Limb (tissue), 2 donors: ENCODE results near the gene TRIM47.
A peak's percentile ranks its signal among the peaks of the same experiment; 100 is the strongest.
"Not testable (repeated sequence)": the region's sequence is repeated elsewhere in the genome, so short reads cannot be mapped to it uniquely, and the experiment has no call there.

Source experiments
- DNase-seq, 2 donors: peaks; one replicate each; pipeline ENCODE4 v3.0.0-alpha.2; 2016; ENCODE audit errors: extremely low spot score in 2 of 2

Gene TRIM47

GRCh38 chr17:75869282-75870141 is 8.9 kb downstream of the TRIM47 start:
- DNase-seq, result peak in 1 of 2 donors; percentile 60

GRCh38 chr17:75868730-75869281 is 9.6 kb downstream of the TRIM47 start:
- DNase-seq, result not testable (repeated sequence)

GRCh38 chr17:75865404-75866188 is 12.8 kb downstream of the TRIM47 start:
- not testable (repeated sequence) for DNase-seq

DNA sequence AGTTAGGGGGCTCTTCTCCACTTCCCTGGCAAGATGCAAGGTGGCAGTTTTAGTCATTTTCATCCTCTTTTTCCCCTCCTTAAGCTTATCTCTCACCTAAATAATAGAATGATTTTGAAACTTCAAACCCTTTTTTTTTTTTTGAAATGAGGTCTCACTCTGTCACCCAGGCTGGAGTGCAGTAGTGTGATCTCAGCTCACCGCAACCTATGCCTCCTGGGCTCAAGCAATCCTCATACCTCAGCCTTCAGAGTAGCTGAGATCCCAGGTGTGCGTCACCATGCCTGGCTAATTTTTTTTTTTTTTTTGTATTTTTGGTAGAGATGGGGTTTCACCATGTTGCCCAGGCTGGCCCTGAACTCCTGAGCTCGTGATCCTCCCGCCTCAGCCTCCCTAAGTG is 13.5 kb downstream of the TRIM47 start:
- not testable (repeated sequence) for DNase-seq

DNA sequence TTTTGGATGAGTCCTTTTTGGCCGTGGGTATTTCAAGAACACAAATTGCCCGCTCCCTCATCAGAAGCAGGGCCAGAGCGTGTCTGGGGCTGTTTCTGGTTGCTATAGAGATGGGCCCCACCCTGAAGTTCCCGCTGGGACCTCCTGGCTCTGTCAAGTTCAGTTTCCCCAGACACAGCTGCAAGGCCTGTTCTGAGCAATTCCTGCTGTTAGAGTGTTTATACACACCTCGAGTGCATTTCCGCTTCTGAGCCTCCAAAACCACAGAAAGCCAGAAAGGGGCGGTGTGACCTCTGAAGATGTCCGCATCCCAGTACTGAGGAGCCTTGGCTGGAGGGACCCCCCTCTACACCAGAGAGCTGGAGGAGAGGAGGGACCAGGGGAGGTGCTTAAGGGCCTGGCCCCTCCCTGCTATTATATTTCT is 13.9 kb downstream of the TRIM47 start:
- DNase-seq, result peak; percentile 67 to 81

GRCh38 chr17:75861927-75862317 is 16.5 kb downstream of the TRIM47 start:
- DNase-seq, result no peak

DNA sequence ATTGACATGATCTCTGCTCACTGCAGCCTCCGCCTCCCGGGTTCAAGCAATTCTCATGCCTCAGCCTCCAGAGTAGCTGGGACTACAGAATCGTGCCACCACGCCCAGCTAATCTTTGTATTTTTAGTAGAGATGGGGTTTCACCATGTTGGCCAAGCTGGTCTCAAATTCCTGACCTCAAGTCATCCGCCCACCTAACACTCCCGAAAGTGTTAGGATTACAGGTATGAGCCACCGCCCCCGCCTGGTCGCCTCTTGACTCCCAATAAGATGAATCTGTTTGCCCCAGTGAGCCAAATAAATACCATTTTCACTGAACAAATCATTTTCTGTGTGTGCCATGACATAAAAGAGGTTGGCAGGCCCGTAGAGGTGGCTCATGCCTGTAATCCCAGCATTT is 19.0 kb downstream of the TRIM47 start:
- not testable (repeated sequence) for DNase-seq

DNA sequence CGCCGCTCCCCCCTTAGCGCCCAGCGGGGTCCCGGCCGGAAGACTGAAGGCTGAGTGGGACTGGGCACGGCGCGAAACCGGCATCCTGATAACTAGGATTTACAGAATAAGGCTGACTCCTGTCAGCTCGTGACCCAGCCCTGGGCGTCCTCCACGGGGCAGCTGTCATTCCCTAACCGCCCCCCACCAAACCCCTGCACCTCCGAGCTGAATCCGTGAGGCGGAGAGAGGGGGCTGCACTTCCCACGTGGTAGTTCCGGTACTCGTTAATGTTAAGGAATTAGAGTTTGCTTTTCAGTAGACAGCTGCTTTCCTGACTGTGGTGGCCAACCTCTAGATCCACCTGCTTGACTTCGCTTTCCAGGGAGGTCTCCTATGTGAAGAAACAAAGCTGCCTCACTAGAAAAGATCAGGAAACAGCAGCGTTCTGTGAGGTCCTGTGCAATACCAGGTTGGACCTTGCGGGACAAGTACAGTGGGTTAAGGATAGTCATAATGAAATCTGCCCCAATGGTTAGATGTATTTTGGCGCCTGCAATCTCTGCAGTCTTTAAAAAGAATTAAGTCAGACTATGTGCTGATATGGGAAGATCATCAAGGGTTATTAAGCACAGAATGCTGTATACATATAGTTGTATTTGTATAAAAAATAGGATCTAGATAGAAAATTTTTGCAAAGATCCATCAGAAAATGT is 22.2 kb downstream of the TRIM47 start:
- DNase-seq, result no peak

DNA sequence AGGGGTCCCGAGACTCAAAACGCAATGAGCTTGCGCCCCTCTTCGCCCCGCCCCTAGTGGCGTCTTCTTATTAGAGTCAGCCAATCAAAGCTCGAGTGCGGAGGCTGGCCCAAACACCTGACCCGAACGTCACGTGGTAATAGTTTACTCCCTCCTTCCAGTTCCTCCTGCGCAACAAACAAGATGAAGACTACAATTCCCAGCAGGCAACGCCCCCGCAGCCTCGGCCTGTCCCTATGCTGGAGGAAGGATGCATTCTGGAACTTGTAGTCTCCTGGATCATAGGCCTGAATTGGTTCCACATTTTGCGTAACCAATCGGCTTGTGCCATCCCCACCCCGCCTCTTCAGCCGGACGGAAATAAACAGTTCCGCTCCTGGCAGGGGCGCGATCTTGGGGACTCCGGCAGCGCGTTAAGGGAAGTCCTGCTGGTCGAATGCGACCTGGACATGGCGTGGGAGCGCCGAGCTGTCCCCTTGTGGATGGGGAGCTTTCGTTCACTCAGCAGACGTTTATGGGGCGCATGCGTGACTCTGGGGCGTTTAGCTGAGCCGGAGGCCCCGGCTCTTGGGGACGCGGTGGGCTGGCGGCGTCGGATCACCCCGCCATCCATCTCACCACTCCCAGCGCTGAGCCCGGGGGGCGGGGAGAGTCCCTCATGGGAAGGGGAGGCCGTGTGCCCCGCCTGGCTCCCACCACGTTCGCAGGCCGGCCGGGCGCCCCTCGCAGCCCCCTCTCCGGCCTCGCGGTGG is 22.9 kb downstream of the TRIM47 start, which contains the start of gene WBP2:
TSS of gene WBP2 (minus strand) at position 26 of the 752 bp plus-strand sequence. CDS start 38 bp downstream, outside the sequence.
- DNase-seq, result peak; percentile 96 to 100

- DNase-seq, result no peak
Measured at GRCh38 chr17:75854881-75855309, 23.5 kb downstream of the TRIM47 start.

- DNase-seq, result peak in 1 of 2 donors; percentile 33
Measured at GRCh38 chr17:75854101-75854748, 24.2 kb downstream of the TRIM47 start.

DNA sequence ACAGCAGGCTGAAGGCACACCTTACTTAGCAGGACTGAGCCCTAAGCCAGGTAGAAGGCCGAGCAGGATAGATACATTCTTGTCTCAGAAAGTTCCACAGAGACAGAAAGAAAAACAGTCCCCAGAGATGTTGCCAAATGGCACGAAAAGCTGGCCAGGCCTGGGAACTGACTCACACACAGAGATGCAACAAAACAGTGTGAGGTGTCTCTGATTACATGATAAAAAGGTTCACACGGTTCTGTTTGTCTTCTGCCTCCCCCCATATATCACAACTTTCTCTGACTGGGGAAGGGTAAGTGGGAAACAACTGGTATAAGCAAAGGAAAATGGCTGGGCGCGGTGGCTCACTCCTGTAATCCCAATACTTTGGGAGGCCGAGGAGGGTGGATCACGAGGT is 24.9 kb downstream of the TRIM47 start:
- DNase-seq, result no peak

GRCh38 chr17:75851693-75851991 is 26.7 kb downstream of the TRIM47 start:
- DNase-seq, result not testable (repeated sequence)

DNA sequence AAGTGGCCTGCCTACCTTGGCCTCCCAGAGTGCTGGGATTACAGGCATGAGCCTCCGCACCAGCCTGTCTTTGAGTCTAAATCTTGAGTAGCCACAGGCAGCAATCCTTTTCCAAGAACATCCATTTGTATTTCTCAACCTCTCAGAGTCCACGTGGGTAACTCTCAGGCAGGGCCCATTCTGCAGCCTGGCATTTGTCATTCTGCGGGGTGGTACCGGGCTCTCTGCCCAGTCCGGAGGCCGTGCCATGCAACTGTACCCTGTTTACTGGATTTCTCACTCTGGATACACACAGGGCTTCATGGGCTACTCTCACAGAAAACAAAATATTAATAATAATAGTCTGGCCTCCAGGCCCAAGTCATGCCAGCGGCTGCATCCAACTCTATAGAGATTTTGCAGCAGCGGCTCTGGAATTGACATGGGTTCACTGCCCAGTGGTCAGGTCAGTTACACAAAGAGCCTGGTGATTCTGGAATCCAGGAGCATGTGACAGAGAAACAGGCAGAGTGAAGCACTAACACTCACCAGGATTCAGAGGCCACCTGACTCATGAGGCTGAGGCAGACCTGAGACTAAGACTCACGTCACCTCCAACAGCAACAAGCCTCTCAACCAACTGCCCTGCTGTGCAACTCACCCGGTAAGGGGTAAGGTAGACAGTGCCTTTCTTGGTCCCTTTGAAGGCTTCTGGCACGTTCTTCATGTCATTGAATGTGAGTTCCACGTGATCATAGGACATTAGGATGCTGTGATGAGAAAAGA is 27.3 kb downstream of the TRIM47 start:
- DNase-seq, result no peak

DNA sequence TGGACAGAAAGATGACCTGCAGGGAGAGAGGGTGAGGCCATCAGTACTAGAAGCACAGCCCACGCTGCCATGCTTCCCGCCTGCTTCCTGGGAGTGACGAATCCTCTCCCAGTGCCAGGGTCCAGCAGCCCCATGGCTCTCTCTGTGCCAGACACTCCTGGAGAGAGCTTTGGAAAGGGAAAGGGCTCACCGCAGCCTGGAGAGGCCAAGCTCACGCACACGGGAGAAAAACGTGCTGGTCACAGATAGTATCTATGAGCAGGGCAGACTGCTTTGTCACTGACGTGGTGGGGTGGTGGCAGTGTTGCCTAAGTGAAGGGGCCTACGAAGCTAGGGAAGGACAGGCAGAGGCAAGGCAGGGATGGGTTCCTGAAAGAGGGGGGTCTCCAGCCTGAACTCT is 28.7 kb downstream of the TRIM47 start:
- DNase-seq, result no peak

GRCh38 chr17:75849279-75849646 is 29.1 kb downstream of the TRIM47 start:
- DNase-seq, result no peak

DNA sequence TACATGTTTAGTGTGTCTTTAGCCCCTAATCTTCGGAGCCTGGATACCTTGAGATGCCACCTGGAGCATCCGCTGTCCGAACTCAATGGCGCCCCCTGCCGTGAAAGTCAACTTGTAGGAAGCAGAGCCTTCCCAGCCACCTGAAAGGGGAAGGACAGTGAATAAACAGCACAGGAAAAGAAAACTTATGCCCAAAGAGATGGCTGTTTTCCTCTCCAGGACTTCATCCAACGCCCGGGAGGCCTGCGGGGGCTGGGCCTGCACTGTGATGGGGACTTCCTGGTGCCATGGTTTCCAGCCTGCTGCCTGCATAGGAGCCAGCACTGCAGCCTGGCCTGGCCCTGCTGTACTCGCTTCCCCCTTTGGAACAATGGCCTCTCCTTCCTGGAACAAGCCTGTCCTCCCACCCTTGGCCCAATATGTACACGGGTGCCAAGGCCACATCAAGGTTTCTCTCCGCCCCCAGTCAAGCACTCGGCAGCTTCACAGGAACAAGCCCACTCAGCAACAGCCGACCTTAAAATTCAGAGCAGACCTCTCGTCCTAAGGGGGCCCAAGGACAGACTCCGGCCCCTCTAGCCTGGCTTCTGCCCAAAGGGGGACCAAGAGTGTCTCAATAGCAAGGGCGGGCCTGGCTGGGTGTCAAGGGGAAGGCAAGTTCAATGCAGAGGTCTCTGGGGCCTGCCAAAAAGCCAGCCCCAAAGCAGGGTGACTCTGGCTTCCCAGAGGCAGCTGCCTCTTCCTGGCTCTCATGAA is 29.7 kb downstream of the TRIM47 start:
- DNase-seq, result peak in 1 of 2 donors; percentile 65

DNA sequence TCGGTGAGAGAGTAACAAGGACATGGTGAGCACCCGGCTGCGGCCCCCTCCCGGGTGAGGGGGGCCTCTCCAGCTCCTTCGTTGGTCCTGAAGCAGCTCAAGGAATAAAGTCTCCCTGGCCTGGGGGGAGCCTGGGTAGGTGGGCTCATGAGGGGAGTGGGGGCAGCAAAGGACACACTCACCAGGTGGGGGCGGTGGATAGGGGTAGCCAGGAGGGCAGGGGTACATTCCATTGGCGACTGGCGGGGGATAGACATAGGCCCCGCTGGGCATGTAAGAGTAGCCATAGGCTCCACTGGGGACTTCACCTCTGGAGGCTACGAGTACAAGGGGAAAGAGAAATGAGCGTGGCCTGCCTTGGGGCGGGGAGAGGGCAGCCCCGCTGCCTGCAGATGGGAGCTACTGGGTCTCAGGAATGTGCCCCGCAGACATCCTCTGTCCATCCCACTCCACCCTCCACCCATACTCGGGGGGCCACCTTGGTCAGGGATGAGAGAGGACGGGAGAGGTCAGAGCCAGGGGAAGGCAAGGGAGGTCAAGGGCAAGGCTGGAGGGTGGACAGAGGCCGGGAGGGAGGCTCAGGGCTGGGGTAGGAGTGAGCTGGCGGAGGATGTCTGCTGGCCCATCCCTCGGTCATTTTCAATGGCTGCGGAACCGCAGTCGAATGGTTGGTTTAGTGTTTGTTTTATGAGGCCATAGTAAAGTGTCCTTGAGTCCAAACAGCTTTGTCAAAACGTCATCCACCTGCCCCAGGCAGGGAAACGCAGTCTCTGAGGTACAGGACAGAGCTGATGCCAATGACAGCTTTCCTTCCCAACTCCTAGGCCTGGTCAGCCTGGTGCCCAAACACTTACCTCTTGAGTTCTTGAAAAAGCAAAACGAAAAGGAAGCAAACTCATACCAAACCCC is 30.5 kb downstream of the TRIM47 start:
- no peak for DNase-seq
